ENCODE data around the gene CASD1.

GRCh38 chr7:94529516-94529915 is 19.9 kb downstream of the CASD1 start:
- TF ChIP-seq POLR2AphosphoS5 (IDR thresholded peaks at IDR 0.05; ENCODE audit: borderline replicate concordance, low read depth, low read length) (no peak), EZH2 (IDR thresholded peaks at IDR 0.05) (no peak)
